GM12878 (cell line): ENCODE measurements around the gene CIRBP. TPM values are rescaled to one million over a fixed set of nuclear protein-coding genes. Genes with fewer than 3 reads are reported as not detected.

Experiments used
- ATAC-seq: fragments of 200-7000 bp; cut with Tn5 transposase; 3 replicates; pipeline ENCODE4 v1.9.1; 2020; ENCODE audit warnings: mild to moderate bottlenecking, moderate library complexity
- BruUV-seq: library from RNA; stranded (reverse); fragments of 400-500 nt; replicated peaks from 2 replicates; lab custom pipeline; 2021; lab: Mats Ljungman, UMichigan
- CTCF ChIA-PET: fragments of 300-600 bp; sonication (Branson Sonifier 250); formaldehyde crosslinking; extraction: SDS; loops from one replicate; lab custom pipeline; 2021; ENCODE audit warnings: inconsistent platforms; lab: Yijun Ruan, JAX
- POLR2A ChIA-PET: fragments of 350-600 bp; formaldehyde crosslinking; extraction: SDS; loops from one replicate; lab custom pipeline; 2021; ENCODE audit warnings: inconsistent platforms; lab: Charles Lee
- RAD21 ChIA-PET: fragments of 300-600 bp; sonication (Branson Sonifier 250); formaldehyde crosslinking; loops from one replicate; lab custom pipeline; 2023; ENCODE audit warnings: antibody characterized with exemption; ENCODE audit not compliant: unreplicated experiment; lab: Charles Lee
- SMC1A ChIA-PET: fragments of 300-600 bp; sonication (Branson Sonifier 250); formaldehyde crosslinking; loops from one replicate; lab custom pipeline; 2023; ENCODE audit not compliant: unreplicated experiment, uncharacterized antibody; lab: Charles Lee
- DNase-seq: peaks from one replicate; pipeline ENCODE4 v3.0.0-alpha.2; 2011; ENCODE audit warnings: low read depth, low spot score
- FAIRE-seq: peaks from 3 replicates; lab custom pipeline; 2011; peaks lifted over from hg19 to GRCh38; lab: Jason Lieb, UNC
- H2AFZ ChIP-seq: 2 replicates; pipeline ENCODE4 v1.6.0; 2011; ENCODE audit warnings: low read depth, low read length, control low read depth; ENCODE audit not compliant: control insufficient read depth
- H3K27ac ChIP-seq: 2 replicates; pipeline ENCODE4 v1.5.1; 2011; ENCODE audit warnings: control low read depth; ENCODE audit not compliant: control insufficient read depth, insufficient read depth
- H3K27me3 ChIP-seq, 2 experiments: replicated peaks in 1 of 2; 2 replicates each; pipeline versions ENCODE4 v1.6.0 to v1.6.1; 2011; ENCODE audit warnings: low read length in 1 of 2; ENCODE audit not compliant: control insufficient read depth in 2 of 2, insufficient read depth in 2 of 2
- H3K36me3 ChIP-seq, 2 experiments: 2 replicates each; pipeline ENCODE4 v1.5.1; 2011; ENCODE audit warnings: low read length in 1 of 2; ENCODE audit not compliant: control insufficient read depth in 2 of 2, insufficient read depth in 2 of 2
- H3K4me1 ChIP-seq: 2 replicates; pipeline ENCODE4 v1.6.1; 2011; ENCODE audit warnings: mild to moderate bottlenecking, low read length, moderate library complexity, mixed read lengths; ENCODE audit not compliant: control insufficient read depth, insufficient read depth
- H3K4me2 ChIP-seq: 2 replicates; pipeline ENCODE4 v1.6.0; 2011; ENCODE audit warnings: control low read depth; ENCODE audit not compliant: control insufficient read depth, insufficient read depth
- H3K4me3 ChIP-seq: fragments of 200-600 bp; sonication (generic); 2 replicates; pipeline ENCODE4 v1.5.1; 2016
- H3K79me2 ChIP-seq: 2 replicates; pipeline ENCODE4 v1.6.0; 2011; ENCODE audit warnings: low read length; ENCODE audit not compliant: control insufficient read depth, insufficient read depth
- H3K9ac ChIP-seq: 2 replicates; pipeline ENCODE4 v1.8.0; 2011; ENCODE audit warnings: low read length, control low read depth, mixed read lengths; ENCODE audit not compliant: control insufficient read depth, insufficient read depth
- H3K9me3 ChIP-seq: replicated peaks from 3 replicates; pipeline ENCODE4 v1.5.1; 2011; ENCODE audit warnings: mild to moderate bottlenecking, low read length; ENCODE audit not compliant: control insufficient read depth, insufficient read depth
- H4K20me1 ChIP-seq: 2 replicates; pipeline ENCODE4 v1.6.0; 2011; ENCODE audit not compliant: control insufficient read depth, insufficient read depth
- BRCA1 ChIP-seq: IDR thresholded peaks from 2 replicates; pipeline ENCODE4 v1.6.1; 2011; ENCODE audit warnings: low read depth, low read length, improper control_type of control experiment
- CREB1 ChIP-seq: IDR thresholded peaks from 2 replicates; pipeline ENCODE4 v1.6.1; 2012; ENCODE audit warnings: low read depth, mild to moderate bottlenecking, inconsistent platforms
- CREM ChIP-seq: IDR thresholded peaks from 2 replicates; pipeline ENCODE4 v1.6.1; 2014; ENCODE audit warnings: antibody characterized with exemption, low read depth
- EED ChIP-seq: sonication (generic); IDR thresholded peaks from 2 replicates; pipeline ENCODE4 v1.6.1; 2016; ENCODE audit warnings: antibody characterized with exemption, low read depth
- ELK1 ChIP-seq: IDR thresholded peaks from 2 replicates; pipeline ENCODE4 v1.6.1; 2012; ENCODE audit warnings: low read depth, low read length, improper control_type of control experiment
- IKZF2 ChIP-seq, 2 experiments: fragments of 450-650 bp; IDR thresholded peaks; 2 replicates each; pipeline ENCODE4 v1.6.1; 2017; ENCODE audit warnings: mild to moderate bottlenecking in 2 of 2, moderate library complexity in 2 of 2
- KDM1A ChIP-seq: fragments of 200-600 bp; sonication (generic); IDR thresholded peaks from 2 replicates; pipeline ENCODE4 v1.6.1; 2016; ENCODE audit warnings: borderline replicate concordance
- MXI1 ChIP-seq: fragments of 150-350 bp; IDR thresholded peaks from 2 replicates; pipeline ENCODE4 v1.6.1; 2011; ENCODE audit warnings: low read depth, mild to moderate bottlenecking, inconsistent platforms, low read length, improper control_type of control experiment
- NR2F1 ChIP-seq: fragments of 450-650 bp; conservative IDR thresholded peaks from 2 replicates; pipeline ENCODE4 v1.6.1; 2017; ENCODE audit warnings: mild to moderate bottlenecking
- RUNX3 ChIP-seq: IDR thresholded peaks from 2 replicates; pipeline ENCODE4 v1.6.1; 2012; ENCODE audit warnings: low read length, inconsistent platforms
- SPI1 ChIP-seq: IDR thresholded peaks from 2 replicates; pipeline ENCODE4 v1.6.1; 2011; ENCODE audit warnings: low read depth, mild to moderate bottlenecking, low read length, moderate library complexity, borderline replicate concordance; ENCODE audit not compliant: insufficient read depth
- TBL1XR1 ChIP-seq: IDR thresholded peaks from 2 replicates; pipeline ENCODE4 v1.6.1; 2012; ENCODE audit warnings: low read depth, low read length, improper control_type of control experiment
- TCF12 ChIP-seq: IDR thresholded peaks from 2 replicates; pipeline ENCODE4 v1.6.1; 2011; ENCODE audit warnings: low read depth, mild to moderate bottlenecking, low read length
- WGBS: methylation state at CpG from one replicate; pipeline ENCODE4 v1.1.6; 2016; ENCODE audit warnings: low lambda C conversion rate; ENCODE audit not compliant: insufficient replicate concordance, insufficient coverage; ENCODE audit errors: missing lambda C conversion rate; 5-methylcytosine and 5-hydroxymethylcytosine counted together
- in situ Hi-C: fragments of 300-500 bp; cut with MboI; formaldehyde crosslinking; loops from 9 replicates; pipeline ENCODE4 v1.14.3; 2018; ENCODE audit warnings: mixed read lengths
- intact Hi-C: fragments of 100-400 bp; cut with micrococcal nuclease; formaldehyde crosslinking; loops from one replicate; pipeline ENCODE4 v1.14.2; 2022; ENCODE audit not compliant: unreplicated experiment
- polyA plus RNA-seq, 11 experiments: library from polyadenylated mRNA; depleted of rRNA in 4 of 11; unstranded in 6 of 11; stranded (reverse) in 5 of 11; fragments of >200 nt; fragmentation: Nextera tagmentation in 4 of 11; fragmentation: Illumina TruSeq in 1 of 11; extraction: Ambion mirVana in 4 of 11; extraction: Trizol in 1 of 11; gene quantifications; 1 replicate in 1 of 11; 2 replicates in 10 of 11; pipeline versions ENCODE4 v1.2.1 to v1.2.3, GENCODE V29; 2011 to 2016; ENCODE audit warnings: inconsistent platforms in 2 of 11, missing spikeins in 2 of 11, low read depth in 1 of 11
- total RNA-seq, 4 experiments: library from RNA; depleted of rRNA in 3 of 4; stranded (reverse); fragments of >200 nt in 3 of 4; fragmentation: Illumina TruSeq in 1 of 4; extraction: Trizol in 1 of 4; gene quantifications; 2 replicates each; pipeline versions ENCODE4 v1.2.1 to v1.2.3, GENCODE V29; 2013 to 2021
- TF ChIP-seq, protein P1 (sequence below): fragments of 450-650 bp; formaldehyde crosslinking; IDR thresholded peaks from 2 replicates; pipeline ENCODE4 v1.4.0; 2022; ENCODE audit warnings: mild to moderate bottlenecking, moderate library complexity
- TF ChIP-seq, protein P2 (sequence below): fragments of 150-350 bp; IDR thresholded peaks from 2 replicates; pipeline ENCODE4 v1.6.1; 2016; ENCODE audit warnings: low read depth, low read length

The CIRBP gene
- total and polyA plus RNA-seq, 10 of the 15 experiments (the other 5 are each of a cell fraction or from before 2014, with no cell fraction given): 27.6 to 335 (median 229) TPM

DNA sequence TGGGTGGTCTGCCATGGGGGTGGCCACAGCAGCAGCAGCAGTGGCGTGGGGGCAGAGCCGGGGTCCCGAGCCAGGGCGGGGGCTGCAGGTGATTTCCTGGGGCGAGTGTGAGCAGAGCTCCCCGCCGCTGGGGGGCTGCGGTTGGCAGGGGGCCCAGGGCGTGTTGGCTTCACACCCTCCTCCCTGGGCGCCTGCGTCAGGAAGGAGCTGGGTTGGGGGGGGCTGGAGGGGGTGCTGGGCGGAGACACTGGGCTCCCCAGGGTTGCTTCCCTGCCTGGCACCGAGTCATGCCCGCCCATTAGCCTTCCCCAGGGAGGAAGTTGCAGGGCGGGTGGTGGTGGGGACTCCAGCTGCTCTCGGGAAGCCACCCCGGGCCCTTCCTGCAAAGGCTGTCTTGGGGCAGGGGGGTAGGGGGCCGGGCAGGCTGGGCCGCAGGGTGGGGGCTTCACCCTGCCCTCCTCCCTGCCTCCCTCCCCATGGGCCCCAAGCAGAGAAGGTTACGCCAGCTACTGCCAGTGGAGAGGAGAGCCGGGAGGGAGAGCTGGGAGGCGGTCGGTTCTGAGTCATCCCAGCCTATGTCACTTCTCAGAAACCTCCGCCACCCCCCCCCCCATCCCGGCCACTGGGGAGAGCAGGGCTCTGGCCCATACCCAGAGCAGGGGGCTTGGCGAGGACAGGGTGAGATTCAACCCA is 16.2 kb upstream of the CIRBP start:
- Histone ChIP-seq H3K9ac (peak overlapping the region; percentile 86), H3K79me2 (peaks cover 56% of the 10 kb centered on the region), H3K4me3 (peak overlapping the region; percentile 91), H4K20me1 (no peaks in the 10 kb centered on the region), H2AFZ (no peak overlapping the region), H3K27me3 (no peaks in the 10 kb centered on the region), H3K27ac (peak overlapping the region; percentile 72), H3K9me3 (no peaks in the 10 kb centered on the region), H3K36me3 (peaks cover 14 to 29% of the 10 kb centered on the region in 2 experiments; a peak in 3 of 4 replicates), H3K4me2 (peak overlapping the region; percentile 53), H3K4me1 (peaks cover 13% of the 10 kb centered on the region)
- ATAC-seq (peak; percentile 36), FAIRE-seq (no peak), DNase-seq (no peak)
- WGBS: 1% methylated on average over 12 of the region's 26 CpGs
- intact Hi-C loops (no loop called here), in situ Hi-C loops (no loop called here)
- ChIA-PET POLR2A (interaction anchor here (0.7 to 2.9 kb wide), 8 partner anchors 9 to 186 kb away, joined by 3 to 29 read pairs (median 11); partner anchors contain the start of genes ARHGAP45 and CIRBP), RAD21 (interaction anchor here (1.0 to 2.9 kb wide), 5 partner anchors 9 to 130 kb away, joined by 3 to 47 read pairs (median 7); partner anchors contain the start of gene CIRBP), CTCF (interaction anchor here (1.0 to 2.3 kb wide), 6 partner anchors 9 to 26 kb away, joined by 3 to 26 read pairs (median 8); partner anchors contain the start of gene CIRBP), SMC1A (interaction anchor here (1.2 to 1.9 kb wide), 3 partner anchors 9 to 13 kb away, joined by 4 to 14 read pairs (median 6); no protein-coding TSS in a partner anchor)
- BruUV-seq: no TSS peak
- no peak for TF ChIP-seq CREB1
- peak; percentile 49; the same call in 1 of the 2 replicates for TF ChIP-seq SPI1
- TF ChIP-seq IKZF2 (IDR thresholded peaks at IDR 0.05): peak; percentile 39 to 59; a peak in 2 of 4 replicates
- TF ChIP-seq CREM: 0 out of 2 replicates have a peak, but pooled peaks have one; percentile 6
- 0 out of 2 replicates have a peak, but pooled peaks have one; percentile 35 for TF ChIP-seq MXI1
- TF ChIP-seq TBL1XR1: 0 out of 2 replicates have a peak, but pooled peaks have one; percentile 41
- no peak for TF ChIP-seq NR2F1
- TF ChIP-seq, protein P1, sequence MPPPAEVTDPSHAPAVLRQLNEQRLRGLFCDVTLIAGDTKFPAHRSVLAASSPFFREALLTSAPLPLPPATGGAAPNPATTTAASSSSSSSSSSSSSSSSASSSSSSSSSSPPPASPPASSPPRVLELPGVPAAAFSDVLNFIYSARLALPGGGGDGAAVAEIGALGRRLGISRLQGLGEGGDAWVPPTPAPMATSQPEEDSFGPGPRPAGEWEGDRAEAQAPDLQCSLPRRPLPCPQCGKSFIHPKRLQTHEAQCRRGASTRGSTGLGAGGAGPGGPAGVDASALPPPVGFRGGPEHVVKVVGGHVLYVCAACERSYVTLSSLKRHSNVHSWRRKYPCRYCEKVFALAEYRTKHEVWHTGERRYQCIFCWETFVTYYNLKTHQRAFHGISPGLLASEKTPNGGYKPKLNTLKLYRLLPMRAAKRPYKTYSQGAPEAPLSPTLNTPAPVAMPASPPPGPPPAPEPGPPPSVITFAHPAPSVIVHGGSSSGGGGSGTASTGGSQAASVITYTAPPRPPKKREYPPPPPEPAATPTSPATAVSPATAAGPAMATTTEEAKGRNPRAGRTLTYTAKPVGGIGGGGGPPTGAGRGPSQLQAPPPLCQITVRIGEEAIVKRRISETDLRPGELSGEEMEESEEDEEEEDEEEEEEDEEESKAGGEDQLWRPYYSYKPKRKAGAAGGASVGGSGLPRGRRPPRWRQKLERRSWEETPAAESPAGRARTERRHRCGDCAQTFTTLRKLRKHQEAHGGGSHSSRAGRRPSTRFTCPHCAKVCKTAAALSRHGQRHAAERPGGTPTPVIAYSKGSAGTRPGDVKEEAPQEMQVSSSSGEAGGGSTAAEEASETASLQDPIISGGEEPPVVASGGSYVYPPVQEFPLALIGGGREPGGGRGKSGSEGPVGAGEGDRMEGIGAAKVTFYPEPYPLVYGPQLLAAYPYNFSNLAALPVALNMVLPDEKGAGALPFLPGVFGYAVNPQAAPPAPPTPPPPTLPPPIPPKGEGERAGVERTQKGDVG (CRISPR knock-in tag): no peak
- TF ChIP-seq BRCA1: no peak
- TF ChIP-seq, protein P2, sequence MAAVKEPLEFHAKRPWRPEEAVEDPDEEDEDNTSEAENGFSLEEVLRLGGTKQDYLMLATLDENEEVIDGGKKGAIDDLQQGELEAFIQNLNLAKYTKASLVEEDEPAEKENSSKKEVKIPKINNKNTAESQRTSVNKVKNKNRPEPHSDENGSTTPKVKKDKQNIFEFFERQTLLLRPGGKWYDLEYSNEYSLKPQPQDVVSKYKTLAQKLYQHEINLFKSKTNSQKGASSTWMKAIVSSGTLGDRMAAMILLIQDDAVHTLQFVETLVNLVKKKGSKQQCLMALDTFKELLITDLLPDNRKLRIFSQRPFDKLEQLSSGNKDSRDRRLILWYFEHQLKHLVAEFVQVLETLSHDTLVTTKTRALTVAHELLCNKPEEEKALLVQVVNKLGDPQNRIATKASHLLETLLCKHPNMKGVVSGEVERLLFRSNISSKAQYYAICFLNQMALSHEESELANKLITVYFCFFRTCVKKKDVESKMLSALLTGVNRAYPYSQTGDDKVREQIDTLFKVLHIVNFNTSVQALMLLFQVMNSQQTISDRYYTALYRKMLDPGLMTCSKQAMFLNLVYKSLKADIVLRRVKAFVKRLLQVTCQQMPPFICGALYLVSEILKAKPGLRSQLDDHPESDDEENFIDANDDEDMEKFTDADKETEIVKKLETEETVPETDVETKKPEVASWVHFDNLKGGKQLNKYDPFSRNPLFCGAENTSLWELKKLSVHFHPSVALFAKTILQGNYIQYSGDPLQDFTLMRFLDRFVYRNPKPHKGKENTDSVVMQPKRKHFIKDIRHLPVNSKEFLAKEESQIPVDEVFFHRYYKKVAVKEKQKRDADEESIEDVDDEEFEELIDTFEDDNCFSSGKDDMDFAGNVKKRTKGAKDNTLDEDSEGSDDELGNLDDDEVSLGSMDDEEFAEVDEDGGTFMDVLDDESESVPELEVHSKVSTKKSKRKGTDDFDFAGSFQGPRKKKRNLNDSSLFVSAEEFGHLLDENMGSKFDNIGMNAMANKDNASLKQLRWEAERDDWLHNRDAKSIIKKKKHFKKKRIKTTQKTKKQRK: no peak
- 0 out of 2 replicates have a peak, but pooled peaks have one; percentile 39 for TF ChIP-seq ELK1
- no peak; the same call in 1 of the 2 replicates for TF ChIP-seq EED
- TF ChIP-seq TCF12: 0 out of 2 replicates have a peak, but pooled peaks have one; percentile 1
- peak; percentile 42; the same call in 1 of the 2 replicates for TF ChIP-seq RUNX3
- TF ChIP-seq KDM1A: no peak
